GM08714 (cell line): ENCODE results near the gene SERPINA4.

ENCODE experiments used
- H3K4me3 ChIP-seq: fragments of 200-500 bp; sonication (Bioruptor generic); 2 replicates; pipeline ENCODE4 v1.5.1; 2014; ENCODE audit warnings: mild to moderate bottlenecking, low read length, inconsistent platforms
- ZNF274 ChIP-seq: IDR thresholded peaks from 2 replicates; pipeline ENCODE4 v1.6.1; 2012; ENCODE audit warnings: mild to moderate bottlenecking, low read depth, low read length

SERPINA4 gene

DNA sequence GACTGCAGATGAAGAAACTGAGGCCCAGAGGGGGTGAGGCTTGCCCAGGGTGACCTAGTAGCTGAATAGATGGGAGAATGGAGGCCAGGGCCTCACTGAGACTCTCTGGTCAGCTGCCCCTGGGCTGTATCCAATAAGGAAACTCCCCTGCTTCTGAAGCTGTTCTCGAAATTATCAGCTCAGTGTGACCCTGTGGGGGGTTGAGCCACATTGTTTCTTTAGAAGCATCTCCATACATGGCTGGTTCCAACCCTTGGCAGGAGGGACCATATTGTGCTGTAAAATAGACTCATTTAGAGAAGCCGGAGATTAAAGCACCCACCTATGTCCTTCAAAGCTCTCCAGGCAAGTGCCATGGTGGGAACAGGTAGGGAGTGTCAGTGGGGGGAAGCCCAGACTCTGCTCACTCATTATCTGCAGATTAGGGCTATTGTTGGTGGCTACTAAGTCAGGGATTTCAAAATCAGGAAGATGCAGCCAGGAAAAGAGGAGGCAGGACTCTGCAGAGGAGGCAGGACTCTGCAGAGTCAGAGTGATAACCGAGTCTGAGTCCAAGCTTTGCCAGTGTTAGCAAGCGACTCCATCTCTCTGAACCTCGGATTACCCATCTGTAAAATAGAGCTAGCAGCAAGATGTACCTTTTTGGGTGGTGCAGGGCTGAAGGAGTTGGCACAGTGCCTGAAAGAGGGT lies 23.5 kb downstream of the SERPINA4 start:
- TF ChIP-seq ZNF274, result no peak
- H3K4me3 ChIP-seq, result no peak overlapping the region

DNA sequence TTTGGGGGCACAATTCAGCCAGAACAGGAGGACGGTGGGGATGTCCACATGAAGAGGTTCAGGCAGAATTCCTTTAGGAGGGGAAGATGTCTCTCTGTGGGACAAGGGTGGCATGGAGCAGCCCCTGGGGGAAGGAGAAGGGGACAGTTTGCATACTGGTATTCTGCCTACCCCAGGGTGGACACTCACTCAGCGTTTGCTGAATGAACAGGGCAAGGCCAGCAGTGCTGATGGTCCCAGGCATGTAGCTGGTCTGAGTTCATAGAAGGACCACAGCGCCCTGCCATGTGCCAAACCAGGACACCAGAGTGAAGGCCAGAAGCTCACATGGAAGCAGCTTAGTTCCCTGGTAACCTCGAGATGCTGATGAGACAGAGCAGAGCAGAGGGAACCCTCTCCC lies 25.4 kb downstream of the SERPINA4 start:
- TF ChIP-seq ZNF274, result no peak
- H3K4me3 ChIP-seq, result no peak overlapping the region

DNA sequence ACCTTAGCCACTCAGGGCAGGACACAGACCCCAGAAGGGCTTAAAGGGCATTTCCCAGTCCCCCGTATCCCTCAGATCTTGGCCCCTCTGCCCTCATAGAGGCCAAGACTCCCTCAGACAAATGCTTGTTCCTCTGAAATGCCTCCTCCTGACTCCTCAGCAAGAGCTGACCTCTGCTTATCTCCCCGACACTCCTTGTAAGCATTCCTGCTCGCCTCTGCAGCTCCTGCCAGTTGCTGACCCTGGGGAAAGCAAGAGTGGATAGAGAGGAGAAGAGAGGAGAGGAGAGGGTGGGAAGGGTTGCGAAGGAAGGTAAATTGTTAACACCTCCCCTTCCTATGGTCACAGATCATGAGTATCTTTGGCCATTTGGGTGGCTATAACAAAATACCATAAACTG lies 27.1 kb downstream of the SERPINA4 start:
- no peak for TF ChIP-seq ZNF274
- no peak overlapping the region for H3K4me3 ChIP-seq

DNA sequence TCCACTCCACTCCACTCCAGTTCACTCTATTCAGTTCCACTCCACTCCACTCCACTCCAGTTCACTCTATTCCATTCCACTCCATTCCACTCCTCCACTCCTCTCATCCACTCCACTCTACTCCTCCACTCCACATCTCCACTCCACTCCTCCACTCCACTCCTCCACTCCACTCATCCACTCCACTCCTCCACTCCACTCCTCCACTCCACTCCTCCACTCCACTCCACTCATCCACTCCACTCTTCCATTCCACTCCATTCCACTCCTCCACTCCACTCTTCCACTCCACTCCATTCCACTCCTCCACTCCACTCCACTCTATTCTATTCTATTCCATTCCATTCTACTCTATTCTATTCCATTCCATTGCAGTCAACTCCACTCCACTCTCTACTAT lies 29.8 kb downstream of the SERPINA4 start:
- no peak overlapping the region for H3K4me3 ChIP-seq
- no peak for TF ChIP-seq ZNF274

DNA sequence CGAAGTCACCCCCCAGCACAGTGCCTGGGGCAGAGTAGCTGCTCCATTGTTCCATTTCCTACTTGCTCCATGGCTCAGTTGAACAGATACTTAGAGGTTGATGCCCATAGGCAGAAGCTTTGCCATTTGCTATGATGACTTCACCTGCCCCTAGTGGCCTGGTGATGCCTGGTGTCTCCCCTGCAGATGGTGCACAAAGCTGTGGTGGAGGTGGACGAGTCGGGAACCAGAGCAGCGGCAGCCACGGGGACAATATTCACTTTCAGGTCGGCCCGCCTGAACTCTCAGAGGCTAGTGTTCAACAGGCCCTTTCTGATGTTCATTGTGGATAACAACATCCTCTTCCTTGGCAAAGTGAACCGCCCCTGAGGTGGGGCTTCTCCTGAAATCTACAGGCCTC lies 30.6 kb downstream of the SERPINA4 start:
- no peak overlapping the region for H3K4me3 ChIP-seq
- no peak for TF ChIP-seq ZNF274

DNA sequence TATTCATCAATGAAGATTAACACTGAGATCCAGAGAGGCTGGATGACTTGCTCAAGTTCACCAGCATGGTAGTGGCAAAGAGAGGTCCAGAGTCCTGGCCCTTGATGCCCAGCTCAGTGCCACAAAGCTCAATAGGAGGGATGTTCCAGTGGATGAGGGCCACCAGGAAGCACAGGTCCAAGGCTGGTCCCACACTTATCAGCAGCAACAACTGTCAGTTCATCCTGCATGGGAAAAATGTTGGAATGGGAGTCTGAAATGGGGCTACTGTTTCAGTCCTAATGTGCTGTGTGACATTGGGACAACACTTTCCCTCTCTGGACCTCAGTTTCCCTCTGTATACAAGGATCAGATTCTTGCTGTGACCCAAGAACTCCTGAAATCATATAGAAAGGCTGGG lies 31.2 kb downstream of the SERPINA4 start:
- TF ChIP-seq ZNF274, result no peak
- H3K4me3 ChIP-seq, result no peak overlapping the region

DNA sequence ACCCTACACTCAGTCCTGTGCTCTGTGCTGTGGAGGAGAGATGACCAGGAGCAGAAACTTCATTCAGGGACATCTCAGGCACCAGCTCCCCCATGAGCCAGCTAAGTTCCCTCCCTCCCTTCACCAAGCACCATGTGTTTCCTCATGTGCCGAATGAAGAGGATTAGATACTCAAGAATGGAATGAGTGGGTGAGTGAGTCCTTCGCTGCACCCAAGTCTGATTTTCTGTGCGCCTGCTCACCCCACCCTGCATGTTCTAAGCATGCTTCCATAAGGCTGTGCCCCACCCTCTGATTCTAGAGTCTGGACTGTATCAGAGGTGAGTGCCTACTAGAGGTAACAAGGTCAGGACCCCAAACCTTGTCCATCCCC lies 32.1 kb downstream of the SERPINA4 start:
- no peak overlapping the region for H3K4me3 ChIP-seq
- TF ChIP-seq ZNF274, result no peak

DNA sequence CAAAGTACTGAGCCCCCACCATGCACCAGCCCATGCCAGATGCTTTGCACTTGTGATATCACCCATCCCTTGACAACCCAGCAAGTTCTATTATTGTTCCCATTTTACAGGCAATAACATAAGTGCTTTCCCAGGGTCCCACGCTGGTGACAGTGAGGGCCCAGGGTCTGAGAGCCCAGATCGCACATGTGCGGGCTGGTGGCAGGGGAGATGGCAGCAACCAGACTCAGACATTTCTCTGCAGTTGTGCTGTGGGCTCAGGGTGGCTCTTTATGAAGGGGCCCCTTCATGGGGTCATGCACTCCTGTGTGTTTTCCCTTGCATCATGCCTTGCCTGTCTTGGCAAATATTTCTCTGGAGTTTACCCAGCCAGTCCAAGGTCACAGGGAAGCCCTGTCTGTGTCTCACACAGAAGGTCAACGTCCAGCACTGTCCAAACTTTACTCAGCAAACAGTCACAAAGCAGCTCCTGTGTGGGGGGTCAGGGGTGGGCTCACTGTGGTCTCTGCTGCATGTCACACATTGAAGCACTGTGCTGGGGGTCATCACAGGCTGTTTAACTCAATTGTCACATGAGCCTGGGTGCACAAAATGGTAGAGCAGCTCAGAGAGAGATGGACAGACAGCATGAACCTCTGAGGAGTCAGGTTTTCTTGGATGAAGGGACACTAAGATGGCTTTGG lies 32.6 kb downstream of the SERPINA4 start:
- no peak overlapping the region for H3K4me3 ChIP-seq
- TF ChIP-seq ZNF274, result no peak

DNA sequence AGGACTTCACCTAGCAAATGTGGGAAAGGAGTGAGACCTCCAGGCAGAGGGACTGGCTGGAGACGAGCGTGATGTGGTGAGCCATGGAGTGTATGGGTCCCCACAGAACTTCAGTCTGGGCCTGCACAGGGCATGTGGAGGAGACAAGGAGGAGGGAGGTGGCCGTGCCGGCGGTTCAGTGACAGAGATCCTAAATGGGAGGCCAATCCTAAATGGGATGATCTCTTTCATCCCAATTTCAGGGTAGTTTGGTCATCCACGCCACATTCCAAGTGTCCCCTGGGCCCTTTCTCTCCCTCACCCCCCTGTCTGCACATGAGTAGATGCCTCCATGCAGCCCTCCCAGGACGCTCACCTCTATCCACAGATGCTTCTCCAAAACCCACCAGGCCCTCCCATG lies 33.2 kb downstream of the SERPINA4 start:
- no peak overlapping the region for H3K4me3 ChIP-seq
- no peak for TF ChIP-seq ZNF274

DNA sequence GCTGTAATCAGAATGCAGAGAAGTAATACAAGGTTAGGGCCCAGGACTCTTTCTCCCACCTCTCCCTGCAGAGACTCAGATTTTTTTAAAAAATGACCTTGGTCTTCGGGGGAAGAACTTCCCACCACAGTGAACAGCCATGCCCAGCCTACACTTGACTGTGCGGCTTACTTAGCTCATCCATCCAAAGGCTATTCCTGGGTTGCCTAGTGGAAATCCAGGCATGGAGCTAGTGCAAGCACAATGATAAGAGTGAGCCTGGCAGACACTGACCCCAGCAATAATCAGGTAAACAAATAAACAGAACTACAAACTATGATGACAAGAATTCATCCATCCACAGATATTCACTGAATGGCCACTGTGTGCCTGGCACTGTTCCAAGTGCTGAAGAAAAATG lies 34.7 kb downstream of the SERPINA4 start:
- TF ChIP-seq ZNF274, result no peak
- H3K4me3 ChIP-seq, result no peak overlapping the region

DNA sequence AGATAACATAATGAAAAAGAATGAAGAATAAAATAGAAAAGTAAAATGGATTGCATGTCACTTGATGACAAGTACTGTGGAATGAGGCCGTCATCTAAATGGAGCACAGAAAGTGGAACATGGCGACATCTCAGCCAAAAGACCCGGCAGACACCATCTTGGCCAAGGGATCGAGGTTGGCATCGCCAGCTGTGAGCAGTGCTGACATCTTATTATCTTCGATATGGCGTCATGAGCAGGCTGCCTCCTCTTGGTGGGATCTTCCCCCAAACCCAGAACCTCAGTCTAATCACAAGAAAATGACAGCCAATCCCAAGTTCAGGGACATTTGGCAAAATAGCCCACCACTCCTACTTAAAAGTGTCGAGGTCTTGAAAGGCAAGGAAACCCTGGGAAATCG lies 35.1 kb downstream of the SERPINA4 start:
- no peak overlapping the region for H3K4me3 ChIP-seq
- TF ChIP-seq ZNF274, result no peak

DNA sequence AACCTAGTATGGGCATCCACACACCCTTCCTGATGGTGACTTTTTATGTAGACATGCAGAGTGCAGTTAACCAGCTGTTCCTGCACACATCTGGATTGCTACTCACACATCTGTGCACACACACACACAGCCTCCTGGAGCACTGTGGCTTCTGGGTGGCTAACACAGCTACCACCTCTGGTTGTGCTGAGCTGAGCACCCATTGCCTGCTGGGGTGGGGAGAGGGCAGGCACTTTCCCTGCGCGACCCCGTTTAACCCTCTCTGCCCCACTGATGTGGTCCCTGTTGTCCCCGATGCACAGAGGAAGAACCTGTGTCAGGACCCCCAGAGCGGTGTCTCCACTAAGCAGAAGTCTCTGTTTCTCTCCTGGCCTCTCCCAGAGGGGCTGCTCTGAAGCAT lies 36.5 kb downstream of the SERPINA4 start:
- no peak overlapping the region for H3K4me3 ChIP-seq
- TF ChIP-seq ZNF274, result no peak

DNA sequence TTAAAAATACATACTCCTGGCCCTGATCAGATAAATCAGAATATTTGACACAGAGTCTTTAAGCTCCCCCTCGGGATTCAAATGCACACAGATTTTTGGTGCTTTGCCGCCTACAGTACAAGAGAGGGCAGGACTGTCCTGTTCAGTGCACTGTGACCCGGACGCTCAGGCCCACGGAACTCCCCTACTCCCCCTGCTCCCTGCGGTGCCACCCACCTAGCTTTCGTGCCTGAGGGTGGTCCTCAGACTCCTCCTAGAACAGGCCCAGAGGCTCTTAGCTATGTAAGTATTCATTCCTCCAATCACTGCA lies 37.2 kb downstream of the SERPINA4 start:
- no peak overlapping the region for H3K4me3 ChIP-seq
- TF ChIP-seq ZNF274, result no peak

DNA sequence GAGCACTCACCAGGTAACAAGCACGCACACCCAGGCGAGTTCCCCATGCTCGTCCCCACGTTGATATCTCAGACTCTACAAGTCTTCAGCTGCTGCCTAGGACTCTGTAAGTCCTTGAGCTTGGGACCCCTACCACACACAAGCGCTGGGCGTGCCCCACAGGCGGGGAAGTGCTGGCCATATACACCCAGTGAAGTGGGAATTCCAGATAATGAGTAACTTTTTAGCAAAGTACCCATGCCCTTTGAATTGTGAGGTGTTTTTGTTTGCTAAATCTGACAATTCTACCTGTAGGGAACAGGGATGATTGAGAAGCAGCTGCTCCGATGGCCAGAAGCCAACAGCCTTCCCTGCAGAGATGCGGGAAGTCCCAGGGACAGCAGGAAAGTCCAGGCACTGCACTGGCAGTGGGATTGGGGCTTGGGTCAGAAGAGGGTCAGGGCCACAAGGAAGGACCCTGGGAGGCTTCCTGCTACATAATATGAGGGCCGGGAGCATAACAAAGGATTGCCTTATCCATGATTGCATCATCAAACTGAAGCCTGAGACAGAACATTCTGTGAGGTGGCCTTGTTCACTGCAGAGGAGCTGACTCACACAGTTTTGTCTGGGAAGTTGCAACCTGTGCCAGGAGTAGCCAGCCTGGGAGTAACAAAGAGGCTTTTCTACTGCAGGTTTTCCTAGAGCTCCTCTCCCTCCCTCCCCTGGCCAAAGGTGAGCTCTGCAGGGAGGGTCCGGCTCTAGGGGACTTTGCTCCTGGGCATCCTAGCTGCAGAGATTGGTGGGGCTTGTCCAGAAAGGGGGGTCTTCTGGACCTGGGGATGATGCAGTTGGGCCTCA lies 37.8 kb downstream of the SERPINA4 start:
- TF ChIP-seq ZNF274, result no peak
- H3K4me3 ChIP-seq, result no peak overlapping the region

DNA sequence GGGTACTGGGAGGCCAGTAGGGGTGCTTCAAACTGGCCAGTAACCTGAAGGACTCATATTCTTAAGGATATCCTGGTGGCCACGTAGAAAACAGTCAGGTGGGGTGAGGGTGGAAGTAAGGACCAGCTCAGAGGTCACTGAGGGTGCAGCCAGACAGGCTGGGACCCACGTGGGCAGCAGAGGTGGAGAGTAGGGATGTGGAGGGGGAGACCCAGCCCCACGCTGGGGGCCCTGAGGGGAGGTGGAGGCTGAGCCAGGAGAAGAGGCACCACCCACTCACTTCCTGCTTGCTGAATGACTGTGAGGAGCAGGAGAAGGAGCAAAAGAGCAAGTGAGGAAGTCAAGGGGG lies 38.4 kb downstream of the SERPINA4 start:
- no peak for TF ChIP-seq ZNF274
- H3K4me3 ChIP-seq, result no peak overlapping the region
